ENCODE results near the gene INTS6. TPM values are rescaled to one million over a fixed set of nuclear protein-coding genes. Genes with fewer than 3 reads are reported as not detected.

INTS6 gene
- total and polyA plus RNA-seq, 8 donors: 10.7 to 200 (median 13.7) TPM

GRCh38 chr13:51324714-51325420, 128.0 kb downstream of the INTS6 start:
- Histone ChIP-seq H3K4me1 (no peaks in the 10 kb centered on the region), H3K36me3 (no peaks in the 10 kb centered on the region), H3K27ac (no peak overlapping the region), H3K9me3 (no peaks in the 10 kb centered on the region), H3K4me3 (no peak overlapping the region), H3K27me3 (no peaks in the 10 kb centered on the region)
- no peak for DNase-seq
- no peak for TF ChIP-seq POLR2A (IDR thresholded peaks at IDR 0.05)
- no peak for TF ChIP-seq EP300 (IDR thresholded peaks at IDR 0.05)
- no peak for TF ChIP-seq POLR2AphosphoS5 (IDR thresholded peaks at IDR 0.05)
- TF ChIP-seq CTCF (IDR thresholded peaks at IDR 0.05): no peak
- WGBS, 5 donors: 69 to 77% (median 74%) methylated on average over 13 to 14 of the region's 14 CpGs
- intact Hi-C loops (cut with DNase I; ENCODE audit: low total_unique reads): no loop called here

- Histone ChIP-seq H3K36me3 (no peaks in the 10 kb centered on the region), H3K4me1 (no peaks in the 10 kb centered on the region), H3K27me3 (no peaks in the 10 kb centered on the region), H3K4me3 (no peak overlapping the region), H3K9me3 (no peaks in the 10 kb centered on the region), H3K27ac (no peak overlapping the region)
- DNase-seq: no peak
- intact Hi-C loops (cut with DNase I; ENCODE audit: low total_unique reads): no loop called here
- no peak for TF ChIP-seq POLR2A (IDR thresholded peaks at IDR 0.05)
- no peak for TF ChIP-seq POLR2AphosphoS5 (IDR thresholded peaks at IDR 0.05)
- no peak for TF ChIP-seq CTCF (IDR thresholded peaks at IDR 0.05)
- TF ChIP-seq EP300 (IDR thresholded peaks at IDR 0.05): no peak
- 79 to 89% (median 83%) methylated on average over 5 of the region's 5 CpGs for WGBS, 5 donors
Observed at GRCh38 chr13:51323824-51324511, 128.9 kb downstream of the INTS6 start.

GRCh38 chr13:51322826-51323225, 130.0 kb downstream of the INTS6 start:
- 77 to 96% (median 81%) methylated on average over 3 of the region's 3 CpGs for WGBS, 5 donors
- intact Hi-C loops (cut with DNase I; ENCODE audit: low total_unique reads): no loop called here

GRCh38 chr13:51321836-51322235, 131.0 kb downstream of the INTS6 start:
- no peak overlapping the region for H3K4me3 ChIP-seq
- TF ChIP-seq POLR2A (IDR thresholded peaks at IDR 0.05): no peak
- no peak for TF ChIP-seq POLR2AphosphoS5 (IDR thresholded peaks at IDR 0.05)
- no peak for TF ChIP-seq EP300 (IDR thresholded peaks at IDR 0.05)
- TF ChIP-seq CTCF (IDR thresholded peaks at IDR 0.05): no peak
- WGBS, 5 donors: 76 to 86% (median 83%) methylated on average over 2 of the region's 2 CpGs

More at GRCh38 chr13:51322826-51323225, 130.0 kb downstream of the INTS6 start:
- TF ChIP-seq POLR2A (IDR thresholded peaks at IDR 0.05) (no peak), EP300 (IDR thresholded peaks at IDR 0.05) (no peak), POLR2AphosphoS5 (IDR thresholded peaks at IDR 0.05) (no peak), CTCF (IDR thresholded peaks at IDR 0.05) (no peak)
- Histone ChIP-seq H3K4me3 (no peak overlapping the region), H3K27ac (no peak overlapping the region), H3K9me3 (no peaks in the 10 kb centered on the region), H3K27me3 (no peaks in the 10 kb centered on the region), H3K36me3 (no peaks in the 10 kb centered on the region), H3K4me1 (no peaks in the 10 kb centered on the region)
- no peak for DNase-seq

More at GRCh38 chr13:51321836-51322235, 131.0 kb downstream of the INTS6 start:
- H3K9me3 ChIP-seq: no peaks in the 10 kb centered on the region
- H3K36me3 ChIP-seq: no peaks in the 10 kb centered on the region
- DNase-seq: no peak
- H3K4me1 ChIP-seq: no peaks in the 10 kb centered on the region
- intact Hi-C loops (cut with DNase I; ENCODE audit: low total_unique reads): no loop called here
- H3K27me3 ChIP-seq: no peaks in the 10 kb centered on the region
- H3K27ac ChIP-seq: no peak overlapping the region
